Eye (tissue), 1 donor: ENCODE results near the gene TBC1D16.
"Not testable (repeated sequence)": the region's sequence is repeated elsewhere in the genome, so short reads cannot be mapped to it uniquely, and the experiment has no call there.

Experiments
- DNase-seq: peaks from one replicate; pipeline ENCODE4 v3.0.0-alpha.2; 2015

TBC1D16 gene

GRCh38 chr17:79971651-79972050, 64.0 kb downstream of the TBC1D16 start:
- no peak for DNase-seq

- DNase-seq, result peak; percentile 75
These were observed 65.0 kb downstream of the TBC1D16 start for GRCh38 chr17:79970576-79971068.

GRCh38 chr17:79969906-79970305, 65.8 kb downstream of the TBC1D16 start:
- DNase-seq, result peak; percentile 1

DNA sequence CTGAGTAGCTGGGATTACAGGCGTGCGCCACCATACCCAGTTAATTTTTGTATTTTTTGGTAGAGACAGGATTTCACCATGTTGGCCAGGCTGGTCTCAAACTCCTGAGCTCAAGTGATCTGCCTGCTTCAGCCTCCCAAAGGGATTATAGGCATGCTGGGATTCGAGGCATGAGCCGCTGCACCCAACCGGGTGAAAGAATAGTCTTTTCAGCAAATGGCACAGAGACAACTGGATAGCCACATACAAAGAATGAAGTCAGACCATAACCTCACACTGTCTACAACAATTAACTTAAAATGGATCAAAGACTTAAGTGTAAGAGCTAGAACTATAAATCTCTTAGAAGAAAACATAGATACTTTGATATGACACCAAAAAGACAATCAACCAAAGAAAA, 67.6 kb downstream of the TBC1D16 start:
- DNase-seq, result no peak

DNA sequence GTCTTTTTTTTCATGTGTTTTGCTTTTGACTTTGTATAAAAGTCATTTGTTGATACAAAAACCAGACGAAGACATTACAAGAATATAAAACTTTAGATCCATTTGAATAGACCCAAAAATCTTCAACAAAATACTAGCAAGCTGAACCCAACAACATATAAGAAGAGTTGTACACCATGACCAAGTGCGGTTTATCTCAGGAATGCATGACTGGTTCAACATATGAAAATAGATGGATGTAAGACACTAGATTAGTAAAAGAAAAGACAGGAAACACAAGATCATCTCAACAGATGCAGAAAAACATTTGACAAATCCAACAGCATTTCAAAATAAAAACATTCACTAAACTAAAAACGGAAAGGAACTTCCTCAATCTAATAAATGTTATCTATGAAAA, 69.0 kb downstream of the TBC1D16 start:
- peak; percentile 1 for DNase-seq

- peak; percentile 2 for DNase-seq
These were observed 69.9 kb downstream of the TBC1D16 start for GRCh38 chr17:79965806-79966205.

DNA sequence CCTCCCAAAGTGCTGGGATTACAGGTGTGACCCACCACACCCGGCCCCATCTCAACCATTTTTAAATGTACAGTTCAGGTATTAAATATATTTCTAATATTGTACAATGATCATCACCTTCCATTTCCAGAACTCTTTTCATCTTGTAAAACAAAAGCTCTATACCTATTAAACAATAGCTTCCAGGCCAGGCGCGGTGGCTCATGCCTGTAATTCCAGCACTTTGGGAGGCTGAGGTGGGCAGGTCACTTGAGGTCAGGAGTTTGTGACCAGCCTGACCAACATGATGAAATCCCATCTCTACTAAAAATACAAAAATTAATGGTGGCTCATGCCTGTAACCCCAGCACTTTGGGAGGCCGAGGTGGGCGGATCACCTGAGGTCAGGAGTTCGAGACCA, 73.2 kb downstream of the TBC1D16 start:
- DNase-seq, result not testable (repeated sequence)

GRCh38 chr17:79961567-79961966, 74.1 kb downstream of the TBC1D16 start:
- not testable (repeated sequence) for DNase-seq

DNA sequence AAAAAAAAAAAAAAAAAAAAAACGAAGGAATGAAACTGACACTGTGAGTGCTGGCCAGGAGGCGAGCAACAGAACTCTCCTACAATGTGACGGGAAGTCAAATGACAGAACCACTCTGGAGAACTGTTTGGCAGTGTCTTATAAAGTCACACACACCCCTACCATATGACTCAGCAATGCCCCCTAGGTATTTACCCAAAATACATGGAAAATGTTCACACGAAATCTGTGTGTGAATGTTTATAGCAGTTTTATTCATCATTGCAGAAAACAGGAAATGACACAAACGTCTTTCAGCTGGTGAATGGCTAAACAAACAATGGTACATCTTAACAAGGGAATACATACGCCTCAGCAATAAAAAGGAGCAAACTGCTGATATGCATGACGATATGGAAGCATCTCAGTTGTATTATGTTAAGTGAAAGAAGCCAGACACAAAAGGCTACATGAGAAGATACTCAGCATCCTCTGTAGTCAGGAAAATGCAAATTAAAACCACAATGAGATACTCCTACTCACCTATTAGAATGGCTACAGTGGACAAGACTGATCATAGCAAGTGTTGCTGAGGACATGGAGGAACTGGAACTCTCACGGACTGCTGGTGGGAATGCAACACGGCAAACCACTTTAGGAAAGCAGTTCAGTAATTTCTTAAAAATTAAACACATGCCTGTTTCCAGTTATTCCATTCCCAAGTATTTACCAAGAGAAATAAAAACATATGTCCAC, 74.7 kb downstream of the TBC1D16 start:
- no peak for DNase-seq

GRCh38 chr17:79959042-79959441, 76.6 kb downstream of the TBC1D16 start:
- DNase-seq, result no peak

DNA sequence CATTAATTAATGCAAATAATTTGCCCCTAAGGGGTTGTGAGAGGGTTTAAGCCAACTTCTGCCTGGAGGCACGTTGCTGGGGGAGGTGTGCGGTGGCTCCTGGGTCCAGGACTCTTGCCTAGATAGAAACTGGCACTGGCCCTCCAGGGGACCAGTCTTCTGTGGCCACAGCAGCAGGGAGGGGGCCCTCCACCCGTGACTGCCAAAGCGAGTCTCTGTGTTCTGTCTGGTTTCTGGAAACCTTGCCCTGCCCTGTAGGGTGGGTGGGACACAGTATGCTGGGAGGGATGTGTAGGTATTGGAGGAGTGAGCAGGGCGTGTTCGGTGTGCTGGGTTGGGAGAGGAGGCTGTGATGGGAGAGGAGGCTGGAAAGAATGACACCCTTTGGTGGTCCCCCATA, 78.8 kb downstream of the TBC1D16 start:
- peak; percentile 1 for DNase-seq

DNA sequence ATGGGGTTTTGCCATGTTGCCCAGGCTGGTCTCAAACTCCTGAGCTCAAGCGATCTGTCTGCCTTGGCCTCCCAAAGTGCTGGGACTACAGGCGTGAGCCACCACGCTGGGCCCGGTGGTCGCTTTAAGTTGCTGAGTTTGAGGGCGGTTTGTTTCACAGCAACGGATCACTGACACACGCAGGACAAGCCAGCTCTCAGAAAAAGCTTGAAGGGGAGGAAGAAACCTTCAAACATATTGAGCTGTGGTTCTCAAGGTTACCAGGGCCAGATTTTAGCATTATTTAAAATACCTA, 79.3 kb downstream of the TBC1D16 start:
- not testable (repeated sequence) for DNase-seq

DNA sequence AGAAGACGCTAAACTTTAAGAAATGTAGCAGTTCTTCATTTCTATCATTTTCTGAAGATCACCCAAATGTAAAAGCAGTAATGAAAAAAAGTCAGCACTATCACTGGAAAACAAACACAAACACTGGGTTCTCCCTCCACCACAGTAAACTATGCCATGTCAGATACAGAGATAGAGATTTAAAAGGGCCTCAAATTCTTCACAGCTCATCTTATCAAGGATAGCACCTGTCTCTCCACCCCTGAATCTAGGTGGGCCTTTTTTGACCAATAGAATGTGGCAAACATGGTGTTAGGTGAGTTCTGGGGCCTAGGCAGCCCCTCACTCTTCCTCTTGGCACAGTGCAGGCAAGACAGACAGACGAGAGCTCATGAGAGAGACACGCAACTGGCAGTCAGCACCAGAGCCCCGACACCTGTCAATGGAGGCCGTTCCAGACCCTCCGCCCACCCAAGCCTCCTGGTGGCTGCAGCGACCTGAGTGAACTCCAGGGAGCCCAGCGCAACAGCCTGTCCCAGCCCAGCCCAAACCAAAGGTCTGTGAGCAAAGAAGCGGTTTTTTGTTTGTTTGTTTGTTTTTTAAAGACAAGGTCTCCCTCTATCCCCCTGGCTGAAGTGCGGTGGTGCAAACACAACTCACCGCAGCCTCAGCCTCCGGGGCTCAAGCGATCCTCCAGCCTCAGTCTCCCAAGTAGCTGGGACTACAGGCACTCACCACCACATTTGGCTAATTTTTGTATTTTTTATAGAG, 79.8 kb downstream of the TBC1D16 start:
- DNase-seq, result no peak

- no peak for DNase-seq
These were observed 80.5 kb downstream of the TBC1D16 start for GRCh38 chr17:79955167-79955549.

DNA sequence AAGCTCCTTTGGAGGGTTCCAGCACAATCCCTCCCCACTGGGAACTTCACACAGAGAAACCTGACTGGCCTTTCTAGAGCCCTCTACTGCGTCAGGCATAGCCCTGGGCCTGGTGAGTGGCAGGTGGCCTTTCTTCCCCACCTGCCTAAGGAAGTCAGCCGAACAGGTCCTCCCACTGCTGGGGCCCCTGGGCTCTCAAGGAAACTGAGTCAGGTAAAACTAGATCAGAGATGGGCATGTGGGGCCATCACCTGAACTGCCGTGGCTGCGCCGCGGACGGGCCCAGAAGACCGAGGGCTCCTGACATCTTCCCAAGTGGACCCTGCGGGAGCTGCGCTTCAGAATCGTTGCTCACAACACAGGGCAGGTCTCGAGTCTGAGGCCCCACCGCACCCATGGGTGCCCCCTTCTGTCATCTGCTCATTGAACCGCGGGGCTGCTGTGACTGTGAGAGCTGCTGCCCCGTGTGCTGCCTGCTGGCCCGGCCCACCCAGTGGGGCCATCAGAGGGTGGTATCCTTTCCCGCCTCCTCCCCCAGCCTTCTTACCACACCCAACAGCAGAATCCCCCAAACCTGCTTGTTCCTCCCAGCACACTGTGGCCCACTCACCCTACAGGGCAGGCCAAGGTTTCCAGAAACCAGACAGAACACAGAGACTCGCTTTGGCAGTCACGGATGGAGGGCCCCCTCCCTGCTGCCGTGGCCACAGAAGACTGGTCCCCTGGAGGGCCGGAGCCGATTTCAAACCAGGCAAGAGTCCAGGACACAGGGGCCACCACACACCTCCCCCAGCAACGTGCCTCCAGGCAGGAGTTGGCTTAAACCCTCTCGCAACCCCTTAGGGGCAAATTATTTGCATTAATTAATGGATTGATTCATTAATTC, 81.1 kb downstream of the TBC1D16 start:
- DNase-seq, result peak; percentile 0

DNA sequence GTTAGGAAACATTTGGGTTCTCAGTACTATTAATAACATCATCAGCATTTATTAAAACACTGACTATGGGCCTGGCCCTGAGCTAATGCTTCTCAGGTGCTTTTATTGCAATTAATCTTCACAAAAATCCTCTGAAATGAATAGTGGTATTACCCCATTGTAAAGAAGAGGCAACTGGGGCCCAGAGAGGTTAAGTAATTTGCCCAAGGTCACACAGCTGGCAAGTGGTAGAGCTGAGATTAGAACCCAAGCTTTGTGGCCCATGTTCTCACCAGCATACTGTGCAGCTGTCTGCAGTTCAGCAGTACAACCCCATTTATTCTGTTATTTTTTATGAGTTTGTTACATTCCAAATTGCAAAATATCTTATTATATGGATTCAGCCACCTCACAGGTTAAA, 82.3 kb downstream of the TBC1D16 start:
- no peak for DNase-seq

GRCh38 chr17:79952901-79953300, 82.8 kb downstream of the TBC1D16 start:
- peak; percentile 81 for DNase-seq

DNA sequence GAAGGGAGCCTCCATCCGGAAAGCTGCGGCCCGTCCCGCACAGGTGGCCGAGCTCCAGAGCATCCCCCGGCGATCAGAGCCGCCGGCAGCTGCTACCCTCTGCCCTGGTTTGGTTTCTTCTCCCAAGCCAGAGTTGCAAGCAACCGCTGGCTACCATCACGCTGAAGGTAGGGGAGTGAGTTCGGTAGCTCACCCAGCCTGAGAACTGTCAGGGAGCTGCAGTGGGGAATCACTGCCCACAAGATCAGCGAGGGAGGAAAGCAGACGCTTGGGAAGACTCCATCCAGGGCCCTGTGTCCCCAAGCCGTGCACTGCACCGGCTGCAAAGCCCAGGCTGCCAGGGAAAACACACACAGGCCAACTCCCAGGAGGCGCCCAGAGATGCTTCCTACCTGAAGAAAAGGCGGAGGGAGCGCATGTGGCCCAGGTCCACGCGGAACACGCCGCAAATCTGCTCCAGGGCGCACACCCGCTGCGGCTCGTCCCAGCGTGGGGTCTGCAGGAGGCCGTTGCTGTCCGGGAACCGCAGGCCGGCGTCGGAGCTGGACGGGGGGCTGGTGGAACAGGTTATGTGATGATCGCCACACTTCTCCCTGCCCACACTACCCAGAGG, 83.3 kb downstream of the TBC1D16 start:
- peak; percentile 64 for DNase-seq

DNA sequence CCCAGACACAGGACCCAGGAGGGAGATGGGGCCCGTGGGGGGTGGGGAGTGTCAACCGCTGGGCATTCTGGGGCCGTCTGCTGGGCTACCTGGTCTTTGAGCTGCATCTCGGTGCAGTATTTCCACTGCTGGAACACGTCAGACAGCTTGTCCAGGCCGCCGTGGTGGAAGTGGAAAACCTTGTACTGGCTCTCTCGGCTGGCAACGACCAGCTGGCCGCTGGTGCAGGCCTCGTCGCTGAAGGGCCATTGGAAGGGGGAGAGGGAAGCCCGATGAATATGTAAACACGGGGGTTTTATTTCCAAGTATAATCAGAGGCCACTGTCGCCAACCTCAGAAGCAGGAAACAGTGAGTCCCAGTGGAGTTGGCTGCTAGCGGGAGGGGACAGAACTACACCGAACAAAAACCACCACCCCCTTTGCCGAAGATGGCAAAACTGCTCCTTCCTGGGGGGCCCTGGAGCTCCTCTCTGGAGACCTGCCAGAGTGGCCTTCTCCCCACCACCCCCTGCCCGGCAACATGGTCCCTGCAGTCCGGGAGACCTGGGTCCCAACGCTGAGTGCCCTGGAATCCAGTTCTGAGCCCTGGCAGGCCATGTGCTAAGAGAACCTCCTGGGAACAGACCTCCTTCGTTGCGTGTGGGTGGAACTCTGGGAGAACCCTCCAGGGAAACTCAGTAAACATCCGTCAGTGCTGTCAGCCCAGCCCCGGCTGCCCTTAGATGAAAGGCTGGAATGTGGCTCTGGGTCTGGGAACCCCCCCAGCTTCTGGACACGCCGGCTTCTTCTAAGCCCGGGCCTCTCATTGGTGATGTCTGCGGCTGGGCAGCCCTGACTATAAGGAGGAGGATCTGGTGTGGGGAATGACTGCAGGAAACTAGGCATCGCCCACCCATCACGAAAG, 84.1 kb downstream of the TBC1D16 start:
- DNase-seq, result peak; percentile 85

DNA sequence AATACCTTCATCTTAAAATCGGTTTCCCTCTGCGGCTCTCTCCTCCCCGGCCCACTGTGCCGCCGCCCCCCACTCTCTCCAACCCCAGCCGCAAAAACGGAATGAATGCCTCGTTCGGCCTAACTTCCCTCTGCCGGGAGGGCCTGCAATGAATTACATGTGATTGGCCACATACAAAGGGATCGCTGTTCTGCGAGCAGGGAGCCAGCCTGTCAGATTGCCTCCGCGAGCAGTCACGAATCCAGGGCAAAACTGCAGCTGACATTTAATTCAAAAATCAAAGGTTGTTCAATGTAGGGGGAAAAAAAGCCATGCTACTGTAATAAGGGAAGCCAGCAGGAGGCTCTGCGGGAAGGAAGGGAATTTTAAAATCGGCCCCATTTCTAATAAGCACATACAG, 84.9 kb downstream of the TBC1D16 start:
- DNase-seq, result peak; percentile 91

DNA sequence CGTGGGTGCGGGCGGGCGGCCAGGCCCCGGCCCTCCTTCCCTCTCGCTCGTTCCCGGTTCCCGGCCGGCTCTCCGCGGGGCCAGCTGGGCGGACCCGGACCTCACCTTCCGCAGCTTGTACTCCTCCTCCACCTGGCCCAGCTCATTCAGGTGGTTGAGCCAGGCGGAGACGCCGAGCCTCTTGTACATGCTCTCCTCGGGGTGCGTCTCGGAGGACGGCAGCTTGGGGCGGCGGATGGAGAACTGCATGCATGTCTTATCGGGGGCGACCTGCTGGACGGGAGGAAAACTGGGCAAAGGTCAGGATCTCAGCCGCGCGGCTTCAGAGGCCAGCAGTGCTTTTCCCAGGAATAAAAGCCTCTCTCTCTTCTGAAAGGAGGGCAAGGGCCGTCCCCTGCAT, 85.4 kb downstream of the TBC1D16 start:
- no peak for DNase-seq

DNA sequence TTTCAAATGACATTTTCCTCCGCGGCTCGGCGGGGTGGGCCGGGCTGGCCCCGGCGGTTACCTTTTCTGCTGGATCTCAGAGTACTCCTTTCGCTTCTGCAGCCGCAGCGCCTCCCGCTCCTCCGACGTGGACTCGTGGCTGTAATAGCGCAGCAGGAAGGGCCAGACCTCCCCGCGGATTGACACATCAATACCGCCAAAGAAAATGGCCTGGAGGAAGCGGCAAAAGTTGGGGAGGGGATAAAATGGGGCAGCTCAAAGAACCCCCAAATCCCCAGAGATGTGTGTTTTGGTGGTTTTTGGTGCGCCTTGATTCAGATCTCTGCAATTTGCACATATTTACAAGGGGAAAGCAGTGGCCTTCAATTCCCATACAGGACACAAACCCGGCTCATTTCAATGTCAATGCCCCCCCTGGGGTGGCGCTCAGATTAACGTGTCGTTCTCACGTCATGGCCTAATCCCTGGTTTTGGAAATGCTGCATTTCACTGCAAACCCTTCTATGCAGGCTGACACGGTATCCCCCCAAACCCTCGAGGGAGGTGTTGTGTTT, 85.9 kb downstream of the TBC1D16 start:
- peak; percentile 78 for DNase-seq
